ENCODE results near the gene ZNF746. TPM values are rescaled to one million over a fixed set of nuclear protein-coding genes. Genes with fewer than 3 reads are reported as not detected.

The ZNF746 gene
- polyA plus RNA-seq, 1 donor (not counting 4 experiments of a cell fraction or from before 2014, with no cell fraction given), result 7.0 TPM

DNA sequence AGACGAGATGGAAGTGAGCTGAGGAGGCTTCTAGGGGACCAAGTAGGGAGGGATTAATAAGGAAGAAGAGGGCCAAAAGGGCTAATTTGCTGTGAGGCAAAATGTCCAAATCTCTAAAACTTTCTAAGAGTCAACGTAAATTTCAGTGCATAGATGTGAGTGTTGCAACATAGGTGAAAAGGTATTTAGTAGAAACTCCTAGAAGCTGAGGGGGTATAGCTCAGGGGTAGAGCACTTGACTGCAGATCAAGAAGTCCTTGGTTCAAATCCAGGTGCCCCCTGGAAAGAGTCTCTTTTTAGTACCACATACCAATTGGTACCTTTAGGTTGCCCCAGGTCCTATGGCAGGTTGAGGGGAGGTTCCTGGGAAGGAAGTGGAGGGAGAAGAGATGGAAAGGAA is 48.7 kb upstream of the ZNF746 start:
- no peaks in the 10 kb centered on the region for H3K9me1 ChIP-seq (ENCODE audit: control insufficient read depth, extremely low read depth, insufficient read depth, low read length)
- H3K4me1 ChIP-seq (ENCODE audit: control insufficient read depth, extremely low read depth, insufficient read depth, low read length), result peaks cover 4% of the 10 kb centered on the region
- no peak for TF ChIP-seq EZH2 (IDR thresholded peaks at IDR 0.05; ENCODE audit: low read length)
- TF ChIP-seq, protein P1, sequence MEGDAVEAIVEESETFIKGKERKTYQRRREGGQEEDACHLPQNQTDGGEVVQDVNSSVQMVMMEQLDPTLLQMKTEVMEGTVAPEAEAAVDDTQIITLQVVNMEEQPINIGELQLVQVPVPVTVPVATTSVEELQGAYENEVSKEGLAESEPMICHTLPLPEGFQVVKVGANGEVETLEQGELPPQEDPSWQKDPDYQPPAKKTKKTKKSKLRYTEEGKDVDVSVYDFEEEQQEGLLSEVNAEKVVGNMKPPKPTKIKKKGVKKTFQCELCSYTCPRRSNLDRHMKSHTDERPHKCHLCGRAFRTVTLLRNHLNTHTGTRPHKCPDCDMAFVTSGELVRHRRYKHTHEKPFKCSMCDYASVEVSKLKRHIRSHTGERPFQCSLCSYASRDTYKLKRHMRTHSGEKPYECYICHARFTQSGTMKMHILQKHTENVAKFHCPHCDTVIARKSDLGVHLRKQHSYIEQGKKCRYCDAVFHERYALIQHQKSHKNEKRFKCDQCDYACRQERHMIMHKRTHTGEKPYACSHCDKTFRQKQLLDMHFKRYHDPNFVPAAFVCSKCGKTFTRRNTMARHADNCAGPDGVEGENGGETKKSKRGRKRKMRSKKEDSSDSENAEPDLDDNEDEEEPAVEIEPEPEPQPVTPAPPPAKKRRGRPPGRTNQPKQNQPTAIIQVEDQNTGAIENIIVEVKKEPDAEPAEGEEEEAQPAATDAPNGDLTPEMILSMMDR (optimal IDR thresholded peaks at IDR 0.05 in 1 of 3, IDR thresholded peaks at IDR 0.05 in 1 of 3, conservative IDR thresholded peaks at IDR 0.05 in 1 of 3; ENCODE audit: extremely low read depth in 1 of 3, insufficient read depth in 2 of 3, low read length in 3 of 3), result no peak
- H3K36me3 ChIP-seq (ENCODE audit: control insufficient read depth in 2 of 2, extremely low read depth in 1 of 2, insufficient read depth in 2 of 2, low read length in 2 of 2), result peaks cover 24% of the 10 kb centered on the region in 2 experiments
- H3K79me2 ChIP-seq (ENCODE audit: control insufficient read depth, insufficient read depth, low read length), result no peaks in the 10 kb centered on the region
- H2AFZ ChIP-seq (ENCODE audit: control insufficient read depth, low read length), result no peak overlapping the region
- H3K9ac ChIP-seq (ENCODE audit: control insufficient read depth, extremely low read depth, insufficient read depth, low read length), result no peak overlapping the region
- no peaks in the 10 kb centered on the region for H3K9me3 ChIP-seq (ENCODE audit: control insufficient read depth, low read depth, low read length)
- H3K4me2 ChIP-seq (ENCODE audit: control insufficient read depth, extremely low read depth, insufficient read depth, low read depth, low read length), result no peak overlapping the region
- dilution Hi-C loops (cut with MboI; ENCODE audit: extremely low pct_ligation_motif_present, low sequenced_read_pairs), result no loop called here
- H4K20me1 ChIP-seq (ENCODE audit: control insufficient read depth, extremely low read depth, insufficient read depth, low read length), result no peaks in the 10 kb centered on the region
- no peak overlapping the region for H3K4me3 ChIP-seq (ENCODE audit: control insufficient read depth in 2 of 3, extremely low read depth in 1 of 3, insufficient read depth in 2 of 3, low read depth in 1 of 3, low read length in 3 of 3)
- DNase-seq (ENCODE audit: low read depth, low spot score) (no peak), FAIRE-seq (no peak)
- H3K27me3 ChIP-seq (ENCODE audit: control insufficient read depth, extremely low read depth, insufficient read depth, low read length), result no peaks in the 10 kb centered on the region
- H3K27ac ChIP-seq (ENCODE audit: control insufficient read depth, insufficient read depth, low read length), result no peak overlapping the region

DNA sequence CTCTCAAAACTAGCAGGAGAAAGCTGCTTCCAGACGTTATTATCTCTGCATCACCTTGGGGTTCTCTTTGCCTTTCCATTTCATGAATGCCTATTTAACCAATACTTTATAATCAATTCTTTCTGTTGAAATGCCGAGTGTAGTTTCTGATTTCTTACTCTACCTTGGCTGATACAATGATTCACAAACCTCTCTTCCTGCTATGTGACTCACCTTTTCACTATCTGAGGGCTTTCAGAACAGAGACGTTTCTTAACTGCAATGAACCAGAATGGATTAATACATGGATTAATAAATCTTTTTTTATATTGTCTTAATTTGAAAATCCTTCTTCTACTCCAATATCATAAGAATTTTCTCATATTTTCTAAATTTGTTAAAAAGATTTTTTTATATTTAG is 46.4 kb upstream of the ZNF746 start:
- Histone ChIP-seq H3K4me3 (ENCODE audit: control insufficient read depth in 2 of 3, extremely low read depth in 1 of 3, insufficient read depth in 2 of 3, low read depth in 1 of 3, low read length in 3 of 3) (no peak overlapping the region), H3K9me3 (ENCODE audit: control insufficient read depth, low read depth, low read length) (no peaks in the 10 kb centered on the region), H3K9me1 (ENCODE audit: control insufficient read depth, extremely low read depth, insufficient read depth, low read length) (no peaks in the 10 kb centered on the region), H3K4me1 (ENCODE audit: control insufficient read depth, extremely low read depth, insufficient read depth, low read length) (peaks cover 4% of the 10 kb centered on the region), H3K36me3 (ENCODE audit: control insufficient read depth in 2 of 2, extremely low read depth in 1 of 2, insufficient read depth in 2 of 2, low read length in 2 of 2) (peaks cover 12 to 14% of the 10 kb centered on the region in 2 experiments), H4K20me1 (ENCODE audit: control insufficient read depth, extremely low read depth, insufficient read depth, low read length) (no peaks in the 10 kb centered on the region), H3K79me2 (ENCODE audit: control insufficient read depth, insufficient read depth, low read length) (no peaks in the 10 kb centered on the region), H2AFZ (ENCODE audit: control insufficient read depth, low read length) (no peak overlapping the region), H3K27me3 (ENCODE audit: control insufficient read depth, extremely low read depth, insufficient read depth, low read length) (no peaks in the 10 kb centered on the region), H3K4me2 (ENCODE audit: control insufficient read depth, extremely low read depth, insufficient read depth, low read depth, low read length) (no peak overlapping the region), H3K27ac (ENCODE audit: control insufficient read depth, insufficient read depth, low read length) (no peak overlapping the region), H3K9ac (ENCODE audit: control insufficient read depth, extremely low read depth, insufficient read depth, low read length) (no peak overlapping the region)
- DNase-seq (ENCODE audit: low read depth, low spot score) (no peak), FAIRE-seq (no peak)
- no peak for TF ChIP-seq EZH2 (IDR thresholded peaks at IDR 0.05; ENCODE audit: low read length)
- TF ChIP-seq, protein P1 (optimal IDR thresholded peaks at IDR 0.05 in 1 of 3, IDR thresholded peaks at IDR 0.05 in 1 of 3, conservative IDR thresholded peaks at IDR 0.05 in 1 of 3; ENCODE audit: extremely low read depth in 1 of 3, insufficient read depth in 2 of 3, low read length in 3 of 3), result no peak
- dilution Hi-C loops (cut with MboI; ENCODE audit: extremely low pct_ligation_motif_present, low sequenced_read_pairs), result no loop called here

Data from keratinocyte (primary cell).